ENCODE data around the gene CRADD. TPM values are rescaled to one million over a fixed set of nuclear protein-coding genes. Genes with fewer than 3 reads are reported as not detected.

Gene CRADD
- polyA plus RNA-seq, 4 donors, result 19.0 to 49.4 (median 27.1) TPM

GRCh38 chr12:93838193-93838592, 161.0 kb downstream of the CRADD start:
- no peaks in the 10 kb centered on the region for H3K27me3 ChIP-seq (ENCODE audit: control insufficient read depth in 3 of 3, insufficient read depth in 3 of 3, low read length in 3 of 3)
- FAIRE-seq (no peak), DNase-seq (peak; percentile 40 to 63)
- WGBS, 3 donors, result 51 to 67% (median 66%) methylated on average over 3 of the region's 3 CpGs
- no peak overlapping the region for H3K27ac ChIP-seq (ENCODE audit: low read depth in 1 of 3, low read length in 2 of 3)
- H3K4me3 ChIP-seq (ENCODE audit: low read depth in 1 of 3, low read length in 3 of 3), result no peak overlapping the region
- H3K9me3 ChIP-seq (ENCODE audit: control insufficient read depth in 2 of 2, insufficient read depth in 1 of 2, low read depth in 1 of 2, low read length in 1 of 2), result no peaks in the 10 kb centered on the region
- peaks cover 0 to 3% (median 0%) of the 10 kb centered on the region in 3 donors for H3K4me1 ChIP-seq (ENCODE audit: control insufficient read depth in 3 of 3, insufficient read depth in 2 of 3, low read depth in 1 of 3, low read length in 2 of 3)
- no peaks in the 10 kb centered on the region for H3K36me3 ChIP-seq (ENCODE audit: control insufficient read depth in 3 of 3, insufficient read depth in 2 of 3, low read depth in 1 of 3, low read length in 3 of 3)

- Histone ChIP-seq H3K36me3 (ENCODE audit: control insufficient read depth in 3 of 3, insufficient read depth in 2 of 3, low read depth in 1 of 3, low read length in 3 of 3) (no peaks in the 10 kb centered on the region), H3K4me1 (ENCODE audit: control insufficient read depth in 3 of 3, insufficient read depth in 2 of 3, low read depth in 1 of 3, low read length in 2 of 3) (peaks cover 0 to 3% (median 0%) of the 10 kb centered on the region in 3 donors), H3K4me3 (ENCODE audit: low read depth in 1 of 3, low read length in 3 of 3) (no peak overlapping the region), H3K9me3 (ENCODE audit: control insufficient read depth in 2 of 2, insufficient read depth in 1 of 2, low read depth in 1 of 2, low read length in 1 of 2) (no peaks in the 10 kb centered on the region), H3K27ac (ENCODE audit: low read depth in 1 of 3, low read length in 2 of 3) (no peak overlapping the region), H3K27me3 (ENCODE audit: control insufficient read depth in 3 of 3, insufficient read depth in 3 of 3, low read length in 3 of 3) (no peaks in the 10 kb centered on the region)
- FAIRE-seq (no peak), DNase-seq (no peak)
- 82 to 91% (median 88%) methylated on average over 4 of the region's 4 CpGs for WGBS, 3 donors
Measured at GRCh38 chr12:93839064-93839463, 161.9 kb downstream of the CRADD start.

- Histone ChIP-seq H3K4me1 (ENCODE audit: control insufficient read depth in 3 of 3, insufficient read depth in 2 of 3, low read depth in 1 of 3, low read length in 2 of 3) (peaks cover 0 to 3% (median 0%) of the 10 kb centered on the region in 3 donors), H3K4me3 (ENCODE audit: low read depth in 1 of 3, low read length in 3 of 3) (no peak overlapping the region), H3K27ac (ENCODE audit: low read depth in 1 of 3, low read length in 2 of 3) (no peak overlapping the region), H3K27me3 (ENCODE audit: control insufficient read depth in 3 of 3, insufficient read depth in 3 of 3, low read length in 3 of 3) (no peaks in the 10 kb centered on the region), H3K36me3 (ENCODE audit: control insufficient read depth in 3 of 3, insufficient read depth in 2 of 3, low read depth in 1 of 3, low read length in 3 of 3) (no peaks in the 10 kb centered on the region), H3K9me3 (ENCODE audit: control insufficient read depth in 2 of 2, insufficient read depth in 1 of 2, low read depth in 1 of 2, low read length in 1 of 2) (no peaks in the 10 kb centered on the region)
- WGBS, 3 donors, result 95 to 98% (median 98%) methylated on average over 8 of the region's 8 CpGs
- DNase-seq (no peak), FAIRE-seq (no peak)
Measured at GRCh38 chr12:93841671-93842070, 164.5 kb downstream of the CRADD start.

- FAIRE-seq (no peak), DNase-seq (no peak)
- Histone ChIP-seq H3K36me3 (ENCODE audit: control insufficient read depth in 3 of 3, insufficient read depth in 2 of 3, low read depth in 1 of 3, low read length in 3 of 3) (no peaks in the 10 kb centered on the region), H3K4me3 (ENCODE audit: low read depth in 1 of 3, low read length in 3 of 3) (no peak overlapping the region), H3K27ac (ENCODE audit: low read depth in 1 of 3, low read length in 2 of 3) (no peak overlapping the region), H3K27me3 (ENCODE audit: control insufficient read depth in 3 of 3, insufficient read depth in 3 of 3, low read length in 3 of 3) (no peaks in the 10 kb centered on the region), H3K4me1 (ENCODE audit: control insufficient read depth in 3 of 3, insufficient read depth in 2 of 3, low read depth in 1 of 3, low read length in 2 of 3) (peaks cover 0 to 6% (median 3%) of the 10 kb centered on the region in 3 donors), H3K9me3 (ENCODE audit: control insufficient read depth in 2 of 2, insufficient read depth in 1 of 2, low read depth in 1 of 2, low read length in 1 of 2) (no peaks in the 10 kb centered on the region)
- 80 to 92% (median 88%) methylated on average over 7 of the region's 7 CpGs for WGBS, 3 donors
Measured at GRCh38 chr12:93844164-93844784, 167.1 kb downstream of the CRADD start.

GRCh38 chr12:93846936-93847516, 169.9 kb downstream of the CRADD start:
- 88 to 93% (median 89%) methylated on average over 5 of the region's 5 CpGs for WGBS, 3 donors
- no peak for FAIRE-seq

GRCh38 chr12:93847517-93848474, 170.6 kb downstream of the CRADD start:
- WGBS, 3 donors, result 89 to 96% (median 90%) methylated on average over 7 of the region's 7 CpGs
- H3K27me3 ChIP-seq (ENCODE audit: control insufficient read depth in 3 of 3, insufficient read depth in 3 of 3, low read length in 3 of 3), result no peaks in the 10 kb centered on the region
- H3K36me3 ChIP-seq (ENCODE audit: control insufficient read depth in 3 of 3, insufficient read depth in 2 of 3, low read depth in 1 of 3, low read length in 3 of 3), result no peaks in the 10 kb centered on the region
- no peak overlapping the region for H3K4me3 ChIP-seq (ENCODE audit: low read depth in 1 of 3, low read length in 3 of 3)
- H3K9me3 ChIP-seq (ENCODE audit: control insufficient read depth in 2 of 2, insufficient read depth in 1 of 2, low read depth in 1 of 2, low read length in 1 of 2), result no peaks in the 10 kb centered on the region
- H3K27ac ChIP-seq (ENCODE audit: low read depth in 1 of 3, low read length in 2 of 3), result peak overlapping the region in 2 of 3 donors; percentile 74
- DNase-seq (no peak), FAIRE-seq (no peak)
- H3K4me1 ChIP-seq (ENCODE audit: control insufficient read depth in 3 of 3, insufficient read depth in 2 of 3, low read depth in 1 of 3, low read length in 2 of 3), result peaks cover 4 to 13% (median 10%) of the 10 kb centered on the region in 3 donors

More at GRCh38 chr12:93846936-93847516, 169.9 kb downstream of the CRADD start:
- Histone ChIP-seq H3K9me3 (ENCODE audit: control insufficient read depth in 2 of 2, insufficient read depth in 1 of 2, low read depth in 1 of 2, low read length in 1 of 2) (no peaks in the 10 kb centered on the region), H3K27me3 (ENCODE audit: control insufficient read depth in 3 of 3, insufficient read depth in 3 of 3, low read length in 3 of 3) (no peaks in the 10 kb centered on the region), H3K36me3 (ENCODE audit: control insufficient read depth in 3 of 3, insufficient read depth in 2 of 3, low read depth in 1 of 3, low read length in 3 of 3) (no peaks in the 10 kb centered on the region), H3K27ac (ENCODE audit: low read depth in 1 of 3, low read length in 2 of 3) (no peak overlapping the region), H3K4me3 (ENCODE audit: low read depth in 1 of 3, low read length in 3 of 3) (no peak overlapping the region), H3K4me1 (ENCODE audit: control insufficient read depth in 3 of 3, insufficient read depth in 2 of 3, low read depth in 1 of 3, low read length in 2 of 3) (peaks cover 4 to 13% (median 9%) of the 10 kb centered on the region in 3 donors)
- DNase-seq, result no peak

- 45 to 57% (median 51%) methylated on average over 11 of the region's 11 CpGs for WGBS, 3 donors
- H3K36me3 ChIP-seq (ENCODE audit: control insufficient read depth in 3 of 3, insufficient read depth in 2 of 3, low read depth in 1 of 3, low read length in 3 of 3), result no peaks in the 10 kb centered on the region
- H3K9me3 ChIP-seq (ENCODE audit: control insufficient read depth in 2 of 2, insufficient read depth in 1 of 2, low read depth in 1 of 2, low read length in 1 of 2), result no peaks in the 10 kb centered on the region
- no peak overlapping the region for H3K4me3 ChIP-seq (ENCODE audit: low read depth in 1 of 3, low read length in 3 of 3)
- peak in 1 of 2 donors; percentile 59 for DNase-seq
- no peak for FAIRE-seq
- H3K27ac ChIP-seq (ENCODE audit: low read depth in 1 of 3, low read length in 2 of 3), result peak overlapping the region; percentile 58 to 74 (median 74)
- peaks cover 4 to 13% (median 10%) of the 10 kb centered on the region in 3 donors for H3K4me1 ChIP-seq (ENCODE audit: control insufficient read depth in 3 of 3, insufficient read depth in 2 of 3, low read depth in 1 of 3, low read length in 2 of 3)
- H3K27me3 ChIP-seq (ENCODE audit: control insufficient read depth in 3 of 3, insufficient read depth in 3 of 3, low read length in 3 of 3), result no peaks in the 10 kb centered on the region
Measured at GRCh38 chr12:93848523-93849101, 171.4 kb downstream of the CRADD start.

- H3K36me3 ChIP-seq (ENCODE audit: control insufficient read depth in 3 of 3, insufficient read depth in 2 of 3, low read depth in 1 of 3, low read length in 3 of 3), result no peaks in the 10 kb centered on the region
- H3K4me1 ChIP-seq (ENCODE audit: control insufficient read depth in 3 of 3, insufficient read depth in 2 of 3, low read depth in 1 of 3, low read length in 2 of 3), result peaks cover 4 to 13% (median 10%) of the 10 kb centered on the region in 3 donors
- WGBS, 3 donors, result 93 to 96% (median 94%) methylated on average over 15 of the region's 15 CpGs
- peak overlapping the region in 1 of 3 donors; percentile 61 for H3K27ac ChIP-seq (ENCODE audit: low read depth in 1 of 3, low read length in 2 of 3)
- FAIRE-seq, result no peak
- no peaks in the 10 kb centered on the region for H3K27me3 ChIP-seq (ENCODE audit: control insufficient read depth in 3 of 3, insufficient read depth in 3 of 3, low read length in 3 of 3)
- no peak overlapping the region for H3K4me3 ChIP-seq (ENCODE audit: low read depth in 1 of 3, low read length in 3 of 3)
- no peak for DNase-seq
- no peaks in the 10 kb centered on the region for H3K9me3 ChIP-seq (ENCODE audit: control insufficient read depth in 2 of 2, insufficient read depth in 1 of 2, low read depth in 1 of 2, low read length in 1 of 2)
Measured at GRCh38 chr12:93849946-93850345, 172.8 kb downstream of the CRADD start.

Data from small intestine (tissue), 7 donors.